Measurements from ENCODE around the gene MSH3.
"Not testable (repeated sequence)": the region's sequence is repeated elsewhere in the genome, so short reads cannot be mapped to it uniquely, and the experiment has no call there.

Gene MSH3

DNA sequence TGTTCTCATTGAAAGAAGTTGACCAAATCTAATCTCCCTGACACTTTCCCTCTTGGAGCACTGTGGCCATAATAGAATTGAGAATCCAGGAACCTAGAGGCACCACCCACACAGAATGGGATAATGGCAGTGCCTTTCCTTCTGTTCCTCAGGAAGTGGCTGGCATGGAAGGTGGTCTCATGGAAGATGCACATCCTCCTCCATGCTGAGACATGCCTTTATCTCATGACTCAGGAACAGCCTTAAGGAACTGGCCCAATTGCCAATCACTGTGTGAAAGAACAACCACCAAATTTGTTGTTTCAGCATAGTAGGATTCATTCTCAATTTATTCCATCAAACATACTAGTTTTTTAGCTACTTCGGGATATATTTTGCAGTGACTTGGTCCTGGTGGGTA is 168.2 kb downstream of the MSH3 start:
- H3K4me3 ChIP-seq (ENCODE audit: low read depth, low read length): no peak overlapping the region
- no peak for DNase-seq (ENCODE audit: low read depth)

DNA sequence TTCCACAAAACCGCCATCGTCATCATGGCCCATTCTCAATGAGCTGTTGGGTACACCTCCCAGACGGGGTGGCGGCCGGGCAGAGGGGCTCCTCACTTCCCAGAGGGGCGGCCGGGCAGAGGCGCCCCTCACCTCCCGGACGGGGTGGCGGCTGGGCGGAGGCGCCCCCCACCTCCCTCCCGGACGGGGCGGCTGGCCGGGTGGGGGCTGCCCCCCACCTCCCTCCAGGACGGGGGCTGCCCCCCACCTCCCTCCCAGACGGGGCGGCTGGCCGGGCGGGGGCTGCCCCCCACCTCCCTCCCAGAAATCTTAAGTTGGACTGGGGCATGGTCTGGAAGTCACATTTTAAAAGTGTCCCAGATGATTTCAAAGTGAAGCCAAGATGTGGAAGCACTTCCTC is 169.7 kb downstream of the MSH3 start:
- H3K4me3 ChIP-seq (ENCODE audit: low read depth, low read length); DNase-seq (ENCODE audit: low read depth): not testable (repeated sequence)

DNA sequence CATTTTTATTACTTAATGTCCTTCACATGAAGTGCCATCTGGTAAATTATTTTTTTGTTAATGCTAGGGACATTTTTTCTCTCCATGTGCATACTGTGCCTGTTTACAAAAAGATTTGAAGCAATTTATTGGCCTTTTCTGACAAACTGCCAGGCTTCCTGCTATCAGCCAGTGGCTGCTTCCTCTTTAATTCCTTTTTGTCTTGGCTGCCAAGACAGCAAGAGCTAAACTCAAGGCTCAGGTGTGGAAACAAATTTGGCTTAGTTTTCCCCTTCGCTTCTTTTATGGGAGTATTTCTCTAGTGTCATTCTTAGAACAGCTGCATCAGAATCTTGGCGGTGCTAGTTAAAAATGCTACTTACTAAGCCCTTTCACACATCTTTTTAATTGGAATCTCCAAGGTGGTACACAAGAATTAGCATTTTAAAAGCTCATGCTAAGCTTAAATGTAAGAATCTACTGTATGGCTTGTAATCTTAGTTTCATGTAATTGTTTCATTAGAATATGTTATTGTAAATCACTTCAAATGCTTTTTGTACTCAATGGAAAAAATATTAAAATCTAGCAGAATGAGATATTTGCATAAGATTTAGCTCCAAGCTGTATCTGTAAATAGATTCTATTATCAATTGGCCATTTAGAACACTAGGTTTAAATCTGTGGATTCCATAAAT is 171.5 kb downstream of the MSH3 start:
- no peak overlapping the region for H3K4me3 ChIP-seq (ENCODE audit: low read depth, low read length)
- no peak for DNase-seq (ENCODE audit: low read depth)

DNA sequence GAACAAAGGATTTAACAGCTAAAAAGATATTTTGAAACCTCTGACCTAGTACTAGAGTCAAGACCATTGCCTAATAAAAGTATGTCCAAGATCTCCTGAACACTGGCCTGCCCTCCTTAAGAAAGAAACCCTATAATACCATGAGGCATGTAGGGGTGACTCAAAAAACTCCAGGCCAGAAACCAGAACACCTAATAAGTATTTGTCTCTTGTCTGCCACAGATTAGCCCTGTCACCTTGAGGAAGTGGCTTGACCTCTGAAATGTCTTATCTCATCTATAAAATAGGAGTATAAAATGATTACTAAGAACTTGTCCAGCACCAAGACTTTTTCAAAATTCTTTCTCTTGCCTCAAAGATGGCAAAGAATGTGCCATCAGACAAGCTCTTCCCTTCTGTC is 180.3 kb downstream of the MSH3 start:
- DNase-seq (ENCODE audit: low read depth): no peak
- H3K4me3 ChIP-seq (ENCODE audit: low read depth, low read length): no peak overlapping the region

DNA sequence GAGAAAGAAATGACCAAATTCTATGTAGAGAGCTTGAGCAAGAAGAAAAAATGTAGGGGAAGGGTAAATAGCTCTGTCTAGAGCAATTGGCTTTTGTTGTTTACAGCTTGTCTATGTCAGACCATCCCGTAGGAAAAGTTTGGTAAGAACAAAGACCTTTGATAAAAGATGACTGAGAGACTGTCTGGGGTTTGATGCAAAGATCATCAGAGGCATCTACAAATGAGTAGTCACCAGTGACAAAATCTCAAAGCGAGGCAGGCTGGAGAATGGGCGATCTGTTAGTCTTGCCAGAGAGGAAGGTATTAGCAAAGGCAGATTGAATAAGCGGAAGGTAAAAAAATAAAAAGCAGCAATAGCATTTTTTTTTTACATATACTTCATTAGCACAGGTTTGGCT is 180.7 kb downstream of the MSH3 start:
- H3K4me3 ChIP-seq (ENCODE audit: low read depth, low read length): no peak overlapping the region
- DNase-seq (ENCODE audit: low read depth): no peak

DNA sequence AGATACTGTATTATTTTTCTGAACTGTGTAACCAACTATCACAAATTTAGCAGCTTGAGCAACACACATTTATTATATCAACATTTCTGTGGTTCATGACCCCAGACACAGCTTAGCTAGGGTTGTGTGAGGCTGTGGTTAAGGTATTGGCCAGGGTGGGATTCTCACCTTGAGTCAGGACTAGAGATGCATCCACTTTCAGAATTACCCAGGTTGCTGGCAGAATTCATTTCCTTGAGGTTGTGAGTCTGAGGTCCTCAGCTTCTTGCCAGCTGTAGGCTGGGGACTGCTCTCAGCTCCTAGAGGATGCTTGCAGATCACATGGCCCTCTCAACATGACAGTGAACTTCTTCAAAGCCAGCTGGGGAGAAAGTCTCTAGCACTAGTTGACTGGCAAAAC is 183.2 kb downstream of the MSH3 start:
- no peak for DNase-seq (ENCODE audit: low read depth)
- no peak overlapping the region for H3K4me3 ChIP-seq (ENCODE audit: low read depth, low read length)

DNA sequence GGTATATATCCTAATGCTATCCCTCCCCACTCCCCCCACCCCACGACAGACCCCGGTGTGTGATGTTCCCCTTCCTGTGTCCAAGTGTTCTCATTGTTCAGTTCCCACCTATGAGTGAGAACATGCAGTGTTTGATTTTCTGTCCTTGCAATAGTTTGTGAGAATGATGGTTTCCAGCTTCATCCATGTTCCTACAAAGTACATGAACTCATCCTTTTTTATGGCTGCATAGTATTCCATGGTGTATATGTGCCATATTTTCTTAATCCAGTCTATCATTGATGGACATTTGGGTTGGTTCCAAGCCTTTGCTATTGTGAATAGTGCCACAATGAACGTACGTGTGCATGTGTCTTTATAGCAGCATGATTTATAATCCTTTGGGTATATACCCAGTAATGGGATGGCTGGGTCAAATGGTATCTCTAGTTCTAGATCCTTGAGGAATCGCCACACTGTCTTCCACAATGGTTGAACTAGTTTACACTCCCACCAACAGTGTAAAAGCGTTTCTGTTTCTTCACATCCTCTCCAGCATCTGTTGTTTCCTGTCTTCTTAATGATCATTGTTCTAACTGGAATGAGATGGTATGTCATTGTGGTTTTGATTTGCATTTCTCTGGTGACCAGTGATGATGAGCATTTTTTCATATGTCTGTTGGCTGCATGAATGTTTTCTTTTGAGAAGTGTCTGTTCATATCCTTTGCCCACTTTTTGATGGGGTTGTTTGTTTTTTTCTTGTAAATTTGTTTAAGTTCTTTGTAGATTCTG is 186.8 kb downstream of the MSH3 start:
- H3K4me3 ChIP-seq (ENCODE audit: low read depth, low read length); DNase-seq (ENCODE audit: low read depth): not testable (repeated sequence)

DNA sequence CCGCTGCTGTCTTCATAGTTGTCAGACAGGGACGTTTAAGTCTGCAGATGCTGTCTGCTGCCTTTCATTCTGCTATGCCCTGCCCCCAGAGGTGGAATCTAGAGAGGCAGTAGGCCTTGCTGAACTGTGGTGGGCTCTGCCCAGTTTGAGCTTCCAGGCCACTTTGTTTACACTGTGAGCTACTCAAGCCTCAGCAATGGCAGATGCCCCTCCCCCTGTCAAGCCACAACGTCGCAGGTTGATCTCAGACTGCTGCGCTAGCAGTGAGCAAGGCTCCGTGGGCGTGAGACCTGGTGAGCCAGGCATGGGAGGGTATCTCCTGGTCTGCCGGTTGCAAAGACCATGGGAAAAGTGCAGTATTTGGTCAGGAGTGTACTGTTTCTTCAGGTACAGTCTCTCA is 192.0 kb downstream of the MSH3 start:
- H3K4me3 ChIP-seq (ENCODE audit: low read depth, low read length); DNase-seq (ENCODE audit: low read depth): not testable (repeated sequence)

DNA sequence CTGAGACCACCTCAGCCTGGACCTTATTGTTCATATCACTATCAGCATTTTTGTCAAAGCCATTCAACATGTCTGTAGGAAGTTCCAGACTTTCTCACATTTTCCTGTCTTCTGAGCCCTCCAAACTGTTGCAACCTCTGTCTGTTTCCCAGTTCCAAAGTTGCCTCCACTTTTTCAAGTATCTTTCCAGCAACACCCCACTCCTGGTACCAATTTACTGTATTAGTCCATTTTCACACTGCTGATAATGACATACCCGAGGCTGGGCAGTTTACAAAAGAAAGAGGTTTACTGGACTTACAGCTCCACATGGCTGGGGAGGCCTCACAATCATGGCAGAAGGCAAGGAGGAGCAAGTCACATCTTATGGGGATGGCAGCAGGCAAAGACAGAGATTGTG is 195.7 kb downstream of the MSH3 start:
- DNase-seq (ENCODE audit: low read depth); H3K4me3 ChIP-seq (ENCODE audit: low read depth, low read length): not testable (repeated sequence)

DNA sequence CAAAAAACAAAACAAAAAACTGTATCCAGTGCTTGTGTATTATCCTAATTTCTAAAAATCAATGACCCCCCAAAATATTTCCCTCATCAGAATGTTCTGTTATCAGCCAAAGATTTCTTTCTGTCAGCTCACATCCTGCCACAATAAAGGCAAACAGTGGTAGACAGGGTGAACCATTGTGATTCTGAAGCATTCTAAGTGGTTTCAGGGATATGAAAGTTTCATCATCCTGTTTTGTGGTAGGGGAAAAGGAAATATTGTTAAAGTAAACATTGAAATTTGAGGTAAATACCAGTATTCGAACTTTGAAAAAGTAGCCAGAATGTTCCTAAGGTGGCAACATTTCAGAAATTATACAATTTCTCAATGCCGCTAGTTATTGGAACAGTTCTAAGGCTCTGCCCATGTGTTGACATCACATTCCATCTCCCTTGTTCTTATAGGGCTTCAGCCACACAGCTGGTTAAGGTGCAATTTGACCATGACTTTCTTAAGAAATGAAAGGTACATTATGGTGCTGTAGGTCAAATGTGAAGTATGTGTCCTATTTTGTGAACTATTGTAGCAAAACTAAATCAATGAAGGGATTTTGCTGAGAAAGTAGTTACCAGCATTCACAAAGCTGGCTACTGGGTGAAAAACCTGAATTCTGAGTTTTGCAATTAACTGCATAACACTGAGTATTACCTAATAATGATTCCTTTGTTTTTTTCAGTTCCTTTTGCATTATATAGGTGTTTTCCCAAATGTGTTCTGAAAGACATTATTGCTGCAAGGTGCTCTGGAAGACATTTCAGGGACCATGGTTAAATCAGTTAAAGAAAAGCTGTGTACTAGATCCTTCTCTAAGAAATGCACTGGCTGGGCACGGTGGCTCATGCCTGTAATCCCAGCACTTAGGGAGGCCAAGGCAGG is 198.1 kb downstream of the MSH3 start:
- DNase-seq (ENCODE audit: low read depth): no peak
- H3K4me3 ChIP-seq (ENCODE audit: low read depth, low read length): no peak overlapping the region

DNA sequence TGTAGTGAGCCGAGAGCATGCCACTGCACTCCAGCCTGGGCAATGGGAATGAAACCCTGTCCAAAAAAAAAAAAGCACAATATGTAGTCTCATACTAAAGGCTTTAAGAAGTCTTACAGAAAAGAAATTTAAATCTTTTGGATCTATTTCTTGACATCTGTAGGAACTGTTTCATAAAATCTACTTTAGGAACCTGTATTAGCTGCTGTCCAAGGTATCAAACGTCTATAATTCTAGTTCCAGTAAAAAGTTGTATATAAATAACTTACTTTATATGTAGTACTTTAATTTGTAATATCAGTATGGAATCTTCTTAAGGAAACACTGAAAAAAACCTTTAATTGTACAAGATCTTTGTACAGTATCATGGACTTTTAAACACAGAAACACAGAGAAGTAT is 199.0 kb downstream of the MSH3 start:
- no peak overlapping the region for H3K4me3 ChIP-seq (ENCODE audit: low read depth, low read length)
- no peak for DNase-seq (ENCODE audit: low read depth)

DNA sequence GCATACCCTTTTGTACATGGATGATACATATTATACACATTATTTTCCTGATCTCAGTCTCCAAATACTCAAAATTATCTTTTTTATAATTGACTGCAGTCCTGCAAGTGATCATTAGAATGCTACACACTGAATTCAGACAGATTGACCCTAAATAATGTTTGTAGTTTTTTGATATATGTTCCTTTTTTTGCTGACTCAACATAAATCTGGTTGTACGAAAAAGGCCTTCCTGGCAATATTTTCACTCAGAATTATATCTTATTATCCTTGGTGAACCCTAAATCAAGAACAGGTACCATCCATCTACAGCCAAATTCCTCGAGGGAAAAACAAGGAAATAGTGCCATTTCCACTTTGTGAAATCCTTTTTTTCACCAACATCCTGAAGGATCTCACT is 200.1 kb downstream of the MSH3 start:
- no peak for DNase-seq (ENCODE audit: low read depth)
- H3K4me3 ChIP-seq (ENCODE audit: low read depth, low read length): no peak overlapping the region

DNA sequence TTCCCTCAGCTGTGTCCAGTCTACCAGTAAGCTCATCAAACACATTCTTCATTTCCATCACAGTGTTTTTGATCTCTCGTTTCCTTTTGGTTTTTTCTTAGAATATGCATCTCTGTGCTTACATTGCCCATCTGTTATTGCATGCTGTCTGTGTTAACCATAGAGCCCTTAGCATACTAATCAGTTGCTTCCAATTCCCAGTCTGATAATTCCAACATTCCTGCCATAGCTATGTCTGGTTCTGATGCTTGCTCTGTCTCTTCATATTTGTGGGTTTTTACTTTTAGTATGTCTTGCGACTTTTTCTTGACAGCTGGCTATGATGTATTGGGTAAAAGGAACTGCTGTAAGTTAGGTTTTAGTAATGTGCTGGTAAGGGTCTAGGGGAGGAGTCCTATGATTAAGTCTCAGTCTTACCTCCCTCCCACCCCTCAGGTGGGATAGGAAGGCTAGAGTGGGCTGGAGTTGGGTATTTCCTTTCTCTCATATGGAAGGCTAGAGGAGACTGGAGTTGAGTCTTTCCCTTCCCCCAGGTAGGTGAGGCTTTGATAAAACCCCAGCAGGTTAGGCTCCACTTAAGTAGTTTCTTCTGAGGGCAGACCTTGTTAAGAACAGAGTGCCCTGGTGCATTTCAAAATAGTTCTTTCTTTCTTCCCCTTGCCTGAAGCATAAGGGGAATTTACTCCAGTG is 206.6 kb downstream of the MSH3 start:
- DNase-seq (ENCODE audit: low read depth): no peak
- no peak overlapping the region for H3K4me3 ChIP-seq (ENCODE audit: low read depth, low read length)

DNA sequence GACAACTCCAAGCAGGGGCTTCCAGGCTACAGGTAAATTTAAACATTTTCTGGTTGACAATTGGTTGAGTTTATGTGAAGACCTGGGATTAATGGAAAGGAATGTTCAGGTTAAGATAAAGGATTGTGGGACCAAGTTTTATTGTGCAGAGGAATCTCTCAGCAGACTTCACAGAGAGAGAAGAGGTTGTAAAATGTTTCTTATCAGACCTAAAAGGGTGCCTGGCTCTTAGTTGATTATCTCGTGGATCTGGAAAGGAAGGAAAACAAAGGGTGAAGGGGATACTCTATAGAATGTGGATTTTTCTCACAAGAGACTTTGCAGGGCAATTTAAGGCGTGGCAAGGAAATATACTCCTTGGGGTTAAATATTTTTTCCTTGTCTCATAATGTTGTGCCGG is 209.3 kb downstream of the MSH3 start:
- no peak for DNase-seq (ENCODE audit: low read depth)
- H3K4me3 ChIP-seq (ENCODE audit: low read depth, low read length): no peak overlapping the region

DNA sequence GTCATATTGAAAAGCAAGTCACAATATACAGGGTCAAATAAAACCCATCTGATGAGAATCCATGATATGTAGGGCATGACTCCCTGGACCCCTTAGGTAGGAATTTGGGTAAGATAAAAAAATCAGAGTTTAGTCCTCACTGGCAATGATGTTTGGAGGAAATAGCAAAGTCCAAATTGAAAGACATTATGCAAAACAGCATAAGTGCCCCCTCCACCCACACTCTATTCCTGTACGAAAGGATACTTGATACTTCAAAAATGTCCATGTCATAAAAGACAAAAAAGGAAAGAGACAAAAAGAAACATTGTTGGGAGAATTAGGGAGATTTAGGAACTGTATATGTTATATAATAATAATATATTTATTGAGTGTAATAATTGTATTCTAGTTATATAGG is 209.7 kb downstream of the MSH3 start:
- no peak for DNase-seq (ENCODE audit: low read depth)
- H3K4me3 ChIP-seq (ENCODE audit: low read depth, low read length): no peak overlapping the region

DNA sequence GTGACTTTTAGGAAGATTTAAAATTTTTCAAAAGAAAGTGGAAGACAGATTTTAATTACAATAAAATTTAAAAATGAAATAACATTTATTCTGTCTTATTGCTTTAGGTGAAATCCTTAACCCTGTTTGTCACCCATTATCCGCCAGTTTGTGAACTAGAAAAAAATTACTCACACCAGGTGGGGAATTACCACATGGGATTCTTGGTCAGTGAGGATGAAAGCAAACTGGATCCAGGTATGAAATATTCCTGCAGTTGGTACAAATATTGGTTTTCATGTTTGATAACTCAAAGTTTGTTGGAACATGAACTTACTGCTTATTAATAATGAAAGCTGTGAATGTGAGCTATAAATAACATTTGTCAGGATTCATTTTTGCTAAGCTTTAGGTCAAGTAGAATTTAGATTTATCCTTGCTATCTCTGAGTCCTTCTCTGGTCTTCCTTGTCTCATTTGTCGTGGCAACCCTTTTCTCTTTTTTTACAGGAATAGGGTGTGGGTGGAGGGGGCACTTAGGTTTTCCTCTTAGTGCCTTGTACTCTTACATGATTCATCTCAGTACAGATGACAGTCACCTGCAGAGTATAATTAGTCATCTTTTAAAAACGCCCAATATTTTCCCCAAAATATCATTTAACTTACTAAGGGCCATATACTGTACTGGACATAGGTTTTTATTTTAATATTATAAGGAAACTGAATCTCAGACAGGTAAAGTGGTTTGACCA is 210.4 kb downstream of the MSH3 start:
- no peak overlapping the region for H3K4me3 ChIP-seq (ENCODE audit: low read depth, low read length)
- no peak for DNase-seq (ENCODE audit: low read depth)

DNA sequence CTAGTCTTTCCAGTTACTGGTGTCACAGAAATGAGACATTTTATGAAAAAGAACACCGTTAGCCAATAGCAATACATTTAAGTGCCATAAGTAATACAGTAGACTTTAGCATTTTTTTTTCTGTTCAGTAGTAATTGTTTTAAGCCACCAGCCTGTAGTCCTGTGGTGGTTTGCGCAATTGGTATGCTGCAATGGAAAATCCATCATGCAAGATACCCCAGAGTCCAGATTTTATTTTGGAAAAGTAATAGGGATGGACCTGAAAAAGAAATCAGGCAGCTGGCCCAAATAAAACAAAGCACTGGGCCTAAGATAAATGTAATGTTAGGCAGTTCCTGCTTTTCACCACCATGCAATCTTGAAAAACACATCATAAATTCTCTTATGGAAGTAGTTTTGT is 211.1 kb downstream of the MSH3 start:
- no peak for DNase-seq (ENCODE audit: low read depth)
- H3K4me3 ChIP-seq (ENCODE audit: low read depth, low read length): no peak overlapping the region

DNA sequence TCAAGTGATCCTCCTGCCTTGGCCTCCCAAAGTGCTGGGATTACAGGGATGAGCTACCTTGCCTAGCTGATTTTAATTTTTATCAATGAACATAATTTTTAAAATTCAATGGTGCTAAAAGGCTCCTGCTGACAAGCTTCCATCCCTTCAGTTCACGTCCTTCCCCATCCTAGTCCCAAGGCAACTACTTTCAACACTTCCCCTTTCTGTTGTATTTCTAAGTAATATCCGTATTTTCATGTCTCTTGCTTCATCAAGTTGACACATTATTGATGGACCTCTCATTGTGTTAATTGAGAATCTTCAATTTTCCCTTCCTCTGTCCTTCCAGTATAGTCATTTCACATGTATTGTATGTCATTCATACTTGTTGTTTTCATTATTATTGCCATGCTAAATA is 211.9 kb downstream of the MSH3 start:
- no peak for DNase-seq (ENCODE audit: low read depth)
- no peak overlapping the region for H3K4me3 ChIP-seq (ENCODE audit: low read depth, low read length)

DNA sequence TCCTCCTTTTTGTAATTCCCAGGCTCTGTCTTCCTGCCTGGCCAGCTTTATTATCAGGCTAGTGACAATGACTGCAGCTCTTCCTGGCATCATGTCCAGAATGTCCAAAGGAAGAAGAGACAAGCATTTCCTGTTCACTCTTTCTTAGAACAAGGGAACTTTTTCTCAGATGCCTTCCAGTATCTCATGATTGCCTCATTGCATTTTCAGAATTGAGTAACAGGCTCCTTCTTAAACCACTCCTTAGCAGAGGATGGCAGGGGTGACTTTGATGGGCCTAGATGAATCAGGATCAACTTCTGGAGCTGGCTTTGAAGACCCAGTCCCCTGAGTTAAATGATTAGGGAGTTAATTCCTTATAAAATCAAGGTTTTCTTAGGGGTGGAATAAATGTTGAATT is 212.8 kb downstream of the MSH3 start:
- DNase-seq (ENCODE audit: low read depth): no peak
- no peak overlapping the region for H3K4me3 ChIP-seq (ENCODE audit: low read depth, low read length)

Measured in skeletal muscle cell (primary cell).